ENCODE measurements around the gene DMD.
"Not testable (repeated sequence)": the region's sequence is repeated elsewhere in the genome, so short reads cannot be mapped to it uniquely, and the experiment has no call there.

The DMD gene

GRCh38 chrX:32745323-32745722, 466.0 kb downstream of the DMD start:
- H3K27me3 ChIP-seq (ENCODE audit: insufficient read depth, low read length) = no peaks in the 10 kb centered on the region
- no peaks in the 10 kb centered on the region for H3K4me1 ChIP-seq (ENCODE audit: insufficient read depth, low read length)
- no peaks in the 10 kb centered on the region for H3K9me3 ChIP-seq (ENCODE audit: low read length)
- H3K36me3 ChIP-seq (ENCODE audit: insufficient read depth, low read length) = no peaks in the 10 kb centered on the region
- no peak overlapping the region for H2AFZ ChIP-seq (ENCODE audit: low read depth, low read length)
- H3K4me3 ChIP-seq (ENCODE audit: low read length) = no peak overlapping the region

GRCh38 chrX:32744921-32745320, 466.4 kb downstream of the DMD start:
- H3K27me3 ChIP-seq (ENCODE audit: insufficient read depth, low read length) = no peaks in the 10 kb centered on the region
- H2AFZ ChIP-seq (ENCODE audit: low read depth, low read length) = no peak overlapping the region
- H3K36me3 ChIP-seq (ENCODE audit: insufficient read depth, low read length) = no peaks in the 10 kb centered on the region
- no peak overlapping the region for H3K4me3 ChIP-seq (ENCODE audit: low read length)
- H3K9me3 ChIP-seq (ENCODE audit: low read length) = no peaks in the 10 kb centered on the region
- no peaks in the 10 kb centered on the region for H3K4me1 ChIP-seq (ENCODE audit: insufficient read depth, low read length)

GRCh38 chrX:32741910-32742309, 469.4 kb downstream of the DMD start:
- H2AFZ ChIP-seq (ENCODE audit: low read depth, low read length) = no peak overlapping the region
- no peak overlapping the region for H3K4me3 ChIP-seq (ENCODE audit: low read length)
- no peaks in the 10 kb centered on the region for H3K27me3 ChIP-seq (ENCODE audit: insufficient read depth, low read length)
- H3K4me1 ChIP-seq (ENCODE audit: insufficient read depth, low read length) = no peaks in the 10 kb centered on the region
- no peaks in the 10 kb centered on the region for H3K9me3 ChIP-seq (ENCODE audit: low read length)
- no peaks in the 10 kb centered on the region for H3K36me3 ChIP-seq (ENCODE audit: insufficient read depth, low read length)

GRCh38 chrX:32708542-32708941, 502.8 kb downstream of the DMD start:
- Histone ChIP-seq H3K4me1 (ENCODE audit: insufficient read depth, low read length) (no peaks in the 10 kb centered on the region), H2AFZ (ENCODE audit: low read depth, low read length) (no peak overlapping the region), H3K36me3 (ENCODE audit: insufficient read depth, low read length) (no peaks in the 10 kb centered on the region), H3K4me3 (ENCODE audit: low read length) (no peak overlapping the region), H3K9me3 (ENCODE audit: low read length) (no peaks in the 10 kb centered on the region), H3K27me3 (ENCODE audit: insufficient read depth, low read length) (no peaks in the 10 kb centered on the region)

- not testable (repeated sequence) for H3K9me3 ChIP-seq (ENCODE audit: low read length); H3K4me1 ChIP-seq (ENCODE audit: insufficient read depth, low read length); H3K27me3 ChIP-seq (ENCODE audit: insufficient read depth, low read length); H3K4me3 ChIP-seq (ENCODE audit: low read length); H2AFZ ChIP-seq (ENCODE audit: low read depth, low read length); H3K36me3 ChIP-seq (ENCODE audit: insufficient read depth, low read length)
These were observed 506.0 kb downstream of the DMD start for GRCh38 chrX:32705385-32705784.

- Histone ChIP-seq H2AFZ (ENCODE audit: low read depth, low read length) (no peak overlapping the region), H3K9me3 (ENCODE audit: low read length) (no peaks in the 10 kb centered on the region), H3K27me3 (ENCODE audit: insufficient read depth, low read length) (no peaks in the 10 kb centered on the region), H3K4me3 (ENCODE audit: low read length) (no peak overlapping the region), H3K36me3 (ENCODE audit: insufficient read depth, low read length) (no peaks in the 10 kb centered on the region), H3K4me1 (ENCODE audit: insufficient read depth, low read length) (no peaks in the 10 kb centered on the region)
These were observed 524.0 kb downstream of the DMD start for GRCh38 chrX:32687379-32687778.

- Histone ChIP-seq H3K4me3 (ENCODE audit: low read length) (no peak overlapping the region), H3K36me3 (ENCODE audit: insufficient read depth, low read length) (no peaks in the 10 kb centered on the region), H3K27me3 (ENCODE audit: insufficient read depth, low read length) (no peaks in the 10 kb centered on the region), H2AFZ (ENCODE audit: low read depth, low read length) (no peak overlapping the region), H3K4me1 (ENCODE audit: insufficient read depth, low read length) (no peaks in the 10 kb centered on the region), H3K9me3 (ENCODE audit: low read length) (no peaks in the 10 kb centered on the region)
These were observed 532.9 kb downstream of the DMD start for GRCh38 chrX:32678487-32678886.

- H3K4me3 ChIP-seq (ENCODE audit: low read length) = no peak overlapping the region
- H3K27me3 ChIP-seq (ENCODE audit: insufficient read depth, low read length) = no peaks in the 10 kb centered on the region
- H3K4me1 ChIP-seq (ENCODE audit: insufficient read depth, low read length) = no peaks in the 10 kb centered on the region
- H3K36me3 ChIP-seq (ENCODE audit: insufficient read depth, low read length) = no peaks in the 10 kb centered on the region
- no peak overlapping the region for H2AFZ ChIP-seq (ENCODE audit: low read depth, low read length)
- H3K9me3 ChIP-seq (ENCODE audit: low read length) = no peaks in the 10 kb centered on the region
These were observed 538.2 kb downstream of the DMD start for GRCh38 chrX:32673193-32673592.

GRCh38 chrX:32662516-32662915, 548.8 kb downstream of the DMD start:
- H3K9me3 ChIP-seq (ENCODE audit: low read length) = no peaks in the 10 kb centered on the region
- no peaks in the 10 kb centered on the region for H3K27me3 ChIP-seq (ENCODE audit: insufficient read depth, low read length)
- H3K36me3 ChIP-seq (ENCODE audit: insufficient read depth, low read length) = no peaks in the 10 kb centered on the region
- no peak overlapping the region for H2AFZ ChIP-seq (ENCODE audit: low read depth, low read length)
- no peak overlapping the region for H3K4me3 ChIP-seq (ENCODE audit: low read length)
- H3K4me1 ChIP-seq (ENCODE audit: insufficient read depth, low read length) = no peaks in the 10 kb centered on the region

- Histone ChIP-seq H3K4me1 (ENCODE audit: insufficient read depth, low read length) (no peaks in the 10 kb centered on the region), H3K36me3 (ENCODE audit: insufficient read depth, low read length) (no peaks in the 10 kb centered on the region)
These were observed 566.7 kb downstream of the DMD start for GRCh38 chrX:32644476-32645245.

GRCh38 chrX:32642283-32642682, 569.1 kb downstream of the DMD start:
- H3K4me3 ChIP-seq (ENCODE audit: low read length) = no peak overlapping the region
- no peaks in the 10 kb centered on the region for H3K9me3 ChIP-seq (ENCODE audit: low read length)
- H3K4me1 ChIP-seq (ENCODE audit: insufficient read depth, low read length) = no peaks in the 10 kb centered on the region
- no peaks in the 10 kb centered on the region for H3K27me3 ChIP-seq (ENCODE audit: insufficient read depth, low read length)
- no peaks in the 10 kb centered on the region for H3K36me3 ChIP-seq (ENCODE audit: insufficient read depth, low read length)
- H2AFZ ChIP-seq (ENCODE audit: low read depth, low read length) = no peak overlapping the region

More at GRCh38 chrX:32644476-32645245, 566.7 kb downstream of the DMD start:
- Histone ChIP-seq H2AFZ (ENCODE audit: low read depth, low read length) (no peak overlapping the region), H3K9me3 (ENCODE audit: low read length) (no peaks in the 10 kb centered on the region), H3K27me3 (ENCODE audit: insufficient read depth, low read length) (no peaks in the 10 kb centered on the region), H3K4me3 (ENCODE audit: low read length) (no peak overlapping the region)

- Histone ChIP-seq H3K4me3 (ENCODE audit: low read length) (no peak overlapping the region), H2AFZ (ENCODE audit: low read depth, low read length) (no peak overlapping the region), H3K9me3 (ENCODE audit: low read length) (no peaks in the 10 kb centered on the region), H3K4me1 (ENCODE audit: insufficient read depth, low read length) (no peaks in the 10 kb centered on the region), H3K36me3 (ENCODE audit: insufficient read depth, low read length) (no peaks in the 10 kb centered on the region), H3K27me3 (ENCODE audit: insufficient read depth, low read length) (peaks cover 2% of the 10 kb centered on the region)
These were observed 593.2 kb downstream of the DMD start for GRCh38 chrX:32618154-32618553.

- H3K36me3 ChIP-seq (ENCODE audit: insufficient read depth, low read length) = no peaks in the 10 kb centered on the region
- H3K9me3 ChIP-seq (ENCODE audit: low read length) = no peaks in the 10 kb centered on the region
- no peaks in the 10 kb centered on the region for H3K4me1 ChIP-seq (ENCODE audit: insufficient read depth, low read length)
These were observed 596.6 kb downstream of the DMD start for GRCh38 chrX:32614707-32615106.

GRCh38 chrX:32599156-32599555, 612.2 kb downstream of the DMD start:
- H3K36me3 ChIP-seq (ENCODE audit: insufficient read depth, low read length) = no peaks in the 10 kb centered on the region
- H3K4me3 ChIP-seq (ENCODE audit: low read length) = no peak overlapping the region
- H3K9me3 ChIP-seq (ENCODE audit: low read length) = no peaks in the 10 kb centered on the region
- H3K27me3 ChIP-seq (ENCODE audit: insufficient read depth, low read length) = no peaks in the 10 kb centered on the region
- no peak overlapping the region for H2AFZ ChIP-seq (ENCODE audit: low read depth, low read length)
- H3K4me1 ChIP-seq (ENCODE audit: insufficient read depth, low read length) = no peaks in the 10 kb centered on the region

More at GRCh38 chrX:32614707-32615106, 596.6 kb downstream of the DMD start:
- Histone ChIP-seq H3K27me3 (ENCODE audit: insufficient read depth, low read length) (peaks cover 2% of the 10 kb centered on the region), H3K4me3 (ENCODE audit: low read length) (no peak overlapping the region), H2AFZ (ENCODE audit: low read depth, low read length) (no peak overlapping the region)
